Thyroid gland (tissue), 4 donors: Measurements from ENCODE around the gene LTA4H.

Experiments
- CTCF ChIP-seq, 6 experiments: fragments of 200-600 bp in 3 of 6; fragments of 450-650 bp in 3 of 6; sonication (generic) in 3 of 6; IDR thresholded peaks; one replicate each; pipeline ENCODE4 v1.5.1; 2016 to 2019; ENCODE audit warnings: antibody characterized with exemption in 6 of 6, mild to moderate bottlenecking in 2 of 6, inconsistent platforms in 1 of 6, moderate library complexity in 1 of 6
- POLR2A ChIP-seq, 2 donors: fragments of 450-650 bp; IDR thresholded peaks; one replicate each; pipeline ENCODE4 v1.6.1; 2017; ENCODE audit warnings: antibody characterized with exemption in 2 of 2, mild to moderate bottlenecking in 2 of 2, moderate library complexity in 1 of 2

DNA sequence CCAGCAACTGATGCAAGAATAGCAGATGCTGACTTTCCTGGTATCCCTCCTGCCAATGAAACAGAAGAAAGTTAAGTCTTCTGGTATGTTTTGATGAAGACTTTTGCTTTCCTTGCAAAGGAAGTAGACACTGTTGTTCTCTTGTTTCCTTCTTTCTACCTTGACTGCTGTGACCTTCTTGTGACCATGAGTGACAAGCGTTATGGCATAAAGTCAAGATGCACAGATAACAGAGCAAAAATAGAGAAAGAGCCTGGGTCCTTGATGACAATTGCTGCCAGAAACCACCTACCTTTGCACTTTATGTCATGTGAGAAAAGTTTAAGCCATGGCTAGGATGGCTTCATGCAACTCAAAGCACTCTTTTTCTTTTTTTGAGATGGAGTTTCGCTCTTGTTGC, 49.2 kb upstream of the LTA4H start:
- no peak for TF ChIP-seq CTCF (IDR thresholded peaks at IDR 0.05)
- no peak for TF ChIP-seq POLR2A (IDR thresholded peaks at IDR 0.05)
